Liver (tissue), 9 donors: ENCODE measurements around the gene HMGN4. TPM values are rescaled to one million over a fixed set of nuclear protein-coding genes. Genes with fewer than 3 reads are reported as not detected.

Experiments
- DNase-seq: peaks from one replicate; pipeline ENCODE4 v3.0.0-alpha.2; 2017; ENCODE audit warnings: low spot score
- H3K27ac ChIP-seq, 2 donors: one replicate each; pipeline ENCODE4 v1.7.0; 2013; ENCODE audit warnings: inconsistent platforms in 2 of 2, low read length in 2 of 2, control low read depth in 1 of 2, low read depth in 1 of 2, mild to moderate bottlenecking in 1 of 2
- H3K27me3 ChIP-seq, 4 donors: one replicate each; pipeline versions ENCODE4 v1.6.1 to v1.7.0; 2013; ENCODE audit warnings: low read length in 3 of 4, inconsistent platforms in 1 of 4, mild to moderate bottlenecking in 1 of 4, moderate library complexity in 1 of 4; ENCODE audit not compliant: control insufficient read depth in 4 of 4, insufficient read depth in 4 of 4
- H3K36me3 ChIP-seq, 4 donors: one replicate each; pipeline versions ENCODE4 v1.6.1 to v1.7.0; 2013; ENCODE audit warnings: low read length in 3 of 4, mild to moderate bottlenecking in 3 of 4, low read depth in 1 of 4, moderate library complexity in 1 of 4; ENCODE audit not compliant: control insufficient read depth in 4 of 4, insufficient read depth in 3 of 4
- H3K4me1 ChIP-seq, 4 donors: one replicate each; pipeline versions ENCODE4 v1.6.1 to v1.7.0; 2013; ENCODE audit warnings: low read length in 3 of 4, mild to moderate bottlenecking in 3 of 4, moderate library complexity in 1 of 4; ENCODE audit not compliant: control insufficient read depth in 4 of 4, insufficient read depth in 4 of 4
- H3K4me3 ChIP-seq, 3 donors: one replicate each; pipeline versions ENCODE4 v1.6.1 to v1.7.0; 2013; ENCODE audit warnings: low read length in 3 of 3, control low read depth in 1 of 3, low read depth in 1 of 3, mild to moderate bottlenecking in 1 of 3
- H3K9ac ChIP-seq, 2 donors: one replicate each; pipeline ENCODE4 v1.7.0; 2013; ENCODE audit warnings: low read length in 2 of 2, mild to moderate bottlenecking in 2 of 2, moderate library complexity in 2 of 2, control low read depth in 1 of 2, low read depth in 1 of 2
- H3K9me3 ChIP-seq, 4 donors: one replicate each; pipeline versions ENCODE4 v1.6.1 to v1.7.0; 2013; ENCODE audit warnings: low read length in 3 of 4; ENCODE audit not compliant: control insufficient read depth in 4 of 4
- ATF3 ChIP-seq: IDR thresholded peaks from 2 replicates; pipeline ENCODE4 v1.6.1; 2016; ENCODE audit warnings: antibody characterized with exemption
- EGR1 ChIP-seq, 2 donors: IDR thresholded peaks; 2 replicates each; pipeline ENCODE4 v1.6.1; 2016 to 2018; ENCODE audit warnings: antibody characterized with exemption in 2 of 2, low read depth in 2 of 2
- FOXA1 ChIP-seq: IDR thresholded peaks from 2 replicates; pipeline ENCODE4 v1.6.1; 2016; ENCODE audit warnings: antibody characterized with exemption
- FOXA2 ChIP-seq: IDR thresholded peaks from 2 replicates; pipeline ENCODE4 v1.6.1; 2016; ENCODE audit warnings: antibody characterized with exemption
- GABPA ChIP-seq, 2 donors: IDR thresholded peaks in 1 of 2; conservative IDR thresholded peaks in 1 of 2; 2 replicates each; pipeline ENCODE4 v1.6.1; 2016; ENCODE audit warnings: antibody characterized with exemption in 2 of 2, mild to moderate bottlenecking in 1 of 2, moderate library complexity in 1 of 2
- HNF4A ChIP-seq, 2 donors: conservative IDR thresholded peaks; 2 replicates each; pipeline ENCODE4 v1.6.1; 2016; ENCODE audit warnings: antibody characterized with exemption in 2 of 2, mild to moderate bottlenecking in 2 of 2
- HNF4G ChIP-seq: IDR thresholded peaks from 2 replicates; pipeline ENCODE4 v1.6.1; 2016; ENCODE audit warnings: antibody characterized with exemption
- JUND ChIP-seq, 2 donors: IDR thresholded peaks; 2 replicates each; pipeline ENCODE4 v1.6.1; 2016; ENCODE audit warnings: antibody characterized with exemption in 2 of 2
- NR2F2 ChIP-seq: IDR thresholded peaks from 2 replicates; pipeline ENCODE4 v1.6.1; 2016; ENCODE audit warnings: antibody characterized with exemption
- RAD21 ChIP-seq, 2 donors: IDR thresholded peaks; 2 replicates each; pipeline ENCODE4 v1.6.1; 2016; ENCODE audit warnings: antibody characterized with exemption in 2 of 2, mild to moderate bottlenecking in 2 of 2
- RXRA ChIP-seq, 2 donors: IDR thresholded peaks; 2 replicates each; pipeline ENCODE4 v1.6.1; 2017 to 2018; ENCODE audit warnings: antibody characterized with exemption in 2 of 2, mild to moderate bottlenecking in 1 of 2
- SP1 ChIP-seq: IDR thresholded peaks from 2 replicates; pipeline ENCODE4 v1.6.1; 2018; ENCODE audit warnings: antibody characterized with exemption, mild to moderate bottlenecking
- TAF1 ChIP-seq: conservative IDR thresholded peaks from 2 replicates; pipeline ENCODE4 v1.6.1; 2016; ENCODE audit warnings: antibody characterized with exemption, mild to moderate bottlenecking
- YY1 ChIP-seq: IDR thresholded peaks from 2 replicates; pipeline ENCODE4 v1.6.1; 2016; ENCODE audit warnings: antibody characterized with exemption, mild to moderate bottlenecking
- ZBTB33 ChIP-seq: IDR thresholded peaks from 2 replicates; pipeline ENCODE4 v1.6.1; 2016; ENCODE audit warnings: antibody characterized with exemption
- WGBS: extraction: QIAGEN DNeasy Blood & Tissue Kit; methylation state at CpG from one replicate; pipeline ENCODE4 v1.1.7; 2013; 5-methylcytosine and 5-hydroxymethylcytosine counted together
- polyA plus RNA-seq, 2 donors: library from polyadenylated mRNA; stranded (reverse) in 1 of 2; unstranded in 1 of 2; fragments of 200-250 nt in 1 of 2; fragments of >200 nt in 1 of 2; fragmentation: Nextera tagmentation in 1 of 2; extraction: Ambion mirVana in 1 of 2; gene quantifications; one replicate each; pipeline versions ENCODE4 v1.2.1 to v1.2.3, GENCODE V29; 2013 to 2015
- total RNA-seq, 2 donors: library from RNA; depleted of rRNA; stranded (reverse); fragments of >200 nt; gene quantifications; one replicate each; pipeline ENCODE4 v1.2.3, GENCODE V29; 2014
- TF ChIP-seq, protein P1 (sequence below): fragments of 150-350 bp; IDR thresholded peaks from 2 replicates; pipeline ENCODE4 v1.5.1; 2017; ENCODE audit warnings: improper control_type of control experiment, low read depth, low read length; ENCODE audit not compliant: missing input control
- TF ChIP-seq, protein P2 (sequence below): IDR thresholded peaks from 2 replicates; pipeline ENCODE4 v1.6.1; 2016; ENCODE audit warnings: antibody characterized with exemption, mild to moderate bottlenecking
- TF ChIP-seq, protein P3 (sequence below): IDR thresholded peaks from 2 replicates; pipeline ENCODE4 v1.6.1; 2016; ENCODE audit warnings: antibody characterized with exemption
- donor health status: healthy.
- donor health status: healthy.
- donor health status: healthy.
- donor health status: healthy.
- donor health status: healthy.

Gene HMGN4
- total and polyA plus RNA-seq, 4 donors: 8.2 to 13.3 (median 10.1) TPM

DNA sequence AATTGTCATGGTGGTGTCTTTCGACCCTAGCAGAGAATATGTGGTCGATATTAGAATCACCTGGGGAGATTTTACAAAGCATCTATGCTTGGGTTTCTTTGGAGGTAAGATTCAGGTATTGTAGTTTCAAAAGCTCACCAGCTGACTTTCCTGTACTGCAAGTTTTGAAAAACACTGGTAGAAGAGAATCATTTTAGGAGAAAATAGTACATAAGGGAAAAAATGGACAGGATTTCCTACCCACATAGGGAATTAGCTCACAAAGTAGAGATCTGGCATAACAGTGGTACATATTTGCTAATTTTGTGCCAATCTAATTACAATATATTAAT lies 31.2 kb downstream of the HMGN4 start:
- Histone ChIP-seq H3K9ac (no peak overlapping the region), H3K4me3 (no peak overlapping the region), H3K9me3 (no peaks in the 10 kb centered on the region), H3K27me3 (no peaks in the 10 kb centered on the region), H3K27ac (no peak overlapping the region), H3K4me1 (peaks cover 0 to 11% (median 7%) of the 10 kb centered on the region in 4 donors), H3K36me3 (no peaks in the 10 kb centered on the region)
- 16% methylated on average over 2 of the region's 2 CpGs for WGBS
- DNase-seq: no peak
- TF ChIP-seq EGR1 (IDR thresholded peaks at IDR 0.05; ENCODE audit: low read depth in 2 of 2) (no peak), TAF1 (no peak), JUND (IDR thresholded peaks at IDR 0.05) (no peak), HNF4A (conservative IDR thresholded peaks at IDR 0.05) (no peak), HNF4G (no peak), YY1 (no peak), ATF3 (no peak), FOXA1 (no peak), RAD21 (IDR thresholded peaks at IDR 0.05) (no peak), NR2F2 (no peak)
- TF ChIP-seq, protein P1, sequence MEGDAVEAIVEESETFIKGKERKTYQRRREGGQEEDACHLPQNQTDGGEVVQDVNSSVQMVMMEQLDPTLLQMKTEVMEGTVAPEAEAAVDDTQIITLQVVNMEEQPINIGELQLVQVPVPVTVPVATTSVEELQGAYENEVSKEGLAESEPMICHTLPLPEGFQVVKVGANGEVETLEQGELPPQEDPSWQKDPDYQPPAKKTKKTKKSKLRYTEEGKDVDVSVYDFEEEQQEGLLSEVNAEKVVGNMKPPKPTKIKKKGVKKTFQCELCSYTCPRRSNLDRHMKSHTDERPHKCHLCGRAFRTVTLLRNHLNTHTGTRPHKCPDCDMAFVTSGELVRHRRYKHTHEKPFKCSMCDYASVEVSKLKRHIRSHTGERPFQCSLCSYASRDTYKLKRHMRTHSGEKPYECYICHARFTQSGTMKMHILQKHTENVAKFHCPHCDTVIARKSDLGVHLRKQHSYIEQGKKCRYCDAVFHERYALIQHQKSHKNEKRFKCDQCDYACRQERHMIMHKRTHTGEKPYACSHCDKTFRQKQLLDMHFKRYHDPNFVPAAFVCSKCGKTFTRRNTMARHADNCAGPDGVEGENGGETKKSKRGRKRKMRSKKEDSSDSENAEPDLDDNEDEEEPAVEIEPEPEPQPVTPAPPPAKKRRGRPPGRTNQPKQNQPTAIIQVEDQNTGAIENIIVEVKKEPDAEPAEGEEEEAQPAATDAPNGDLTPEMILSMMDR: no peak
- TF ChIP-seq, protein P2, sequence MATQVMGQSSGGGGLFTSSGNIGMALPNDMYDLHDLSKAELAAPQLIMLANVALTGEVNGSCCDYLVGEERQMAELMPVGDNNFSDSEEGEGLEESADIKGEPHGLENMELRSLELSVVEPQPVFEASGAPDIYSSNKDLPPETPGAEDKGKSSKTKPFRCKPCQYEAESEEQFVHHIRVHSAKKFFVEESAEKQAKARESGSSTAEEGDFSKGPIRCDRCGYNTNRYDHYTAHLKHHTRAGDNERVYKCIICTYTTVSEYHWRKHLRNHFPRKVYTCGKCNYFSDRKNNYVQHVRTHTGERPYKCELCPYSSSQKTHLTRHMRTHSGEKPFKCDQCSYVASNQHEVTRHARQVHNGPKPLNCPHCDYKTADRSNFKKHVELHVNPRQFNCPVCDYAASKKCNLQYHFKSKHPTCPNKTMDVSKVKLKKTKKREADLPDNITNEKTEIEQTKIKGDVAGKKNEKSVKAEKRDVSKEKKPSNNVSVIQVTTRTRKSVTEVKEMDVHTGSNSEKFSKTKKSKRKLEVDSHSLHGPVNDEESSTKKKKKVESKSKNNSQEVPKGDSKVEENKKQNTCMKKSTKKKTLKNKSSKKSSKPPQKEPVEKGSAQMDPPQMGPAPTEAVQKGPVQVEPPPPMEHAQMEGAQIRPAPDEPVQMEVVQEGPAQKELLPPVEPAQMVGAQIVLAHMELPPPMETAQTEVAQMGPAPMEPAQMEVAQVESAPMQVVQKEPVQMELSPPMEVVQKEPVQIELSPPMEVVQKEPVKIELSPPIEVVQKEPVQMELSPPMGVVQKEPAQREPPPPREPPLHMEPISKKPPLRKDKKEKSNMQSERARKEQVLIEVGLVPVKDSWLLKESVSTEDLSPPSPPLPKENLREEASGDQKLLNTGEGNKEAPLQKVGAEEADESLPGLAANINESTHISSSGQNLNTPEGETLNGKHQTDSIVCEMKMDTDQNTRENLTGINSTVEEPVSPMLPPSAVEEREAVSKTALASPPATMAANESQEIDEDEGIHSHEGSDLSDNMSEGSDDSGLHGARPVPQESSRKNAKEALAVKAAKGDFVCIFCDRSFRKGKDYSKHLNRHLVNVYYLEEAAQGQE: no peak

DNA sequence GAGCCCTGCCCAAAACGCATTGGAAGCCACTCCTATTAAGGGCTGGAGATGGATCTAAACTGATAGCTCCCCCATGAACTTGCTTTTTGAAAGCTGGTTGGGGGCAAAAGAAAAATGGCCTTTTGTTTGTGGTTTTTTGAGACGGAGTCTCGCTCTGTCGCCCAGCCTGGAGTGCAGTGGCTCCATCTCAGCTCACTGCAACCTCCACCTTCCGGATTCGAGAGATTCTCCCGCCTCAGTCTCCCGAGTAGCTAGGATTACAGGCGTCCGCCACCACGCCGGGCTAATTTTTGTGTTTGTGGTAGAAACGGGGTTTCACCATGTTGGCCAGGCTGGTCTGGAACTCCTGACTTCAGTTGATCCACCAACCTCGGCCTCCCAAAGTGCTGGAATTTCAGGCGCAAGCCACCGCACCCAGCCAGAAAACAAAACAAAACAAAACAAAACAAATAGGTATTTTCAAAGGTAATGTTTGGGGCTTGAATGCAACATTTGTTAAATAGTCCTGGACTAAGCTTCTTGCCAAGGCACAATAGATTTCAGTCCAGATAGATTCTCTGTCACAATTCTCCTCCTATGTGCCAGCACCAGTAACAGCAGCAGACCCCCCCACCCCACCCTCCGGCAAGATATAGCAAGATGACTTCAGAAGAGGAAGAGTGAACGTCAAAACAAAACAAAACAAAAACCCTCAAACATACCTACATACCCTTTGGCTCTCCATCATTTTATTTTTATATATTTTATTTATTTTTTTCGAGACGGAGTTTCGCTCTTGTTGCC lies 32.1 kb downstream of the HMGN4 start:
- DNase-seq: no peak
- Histone ChIP-seq H3K4me3 (no peak overlapping the region), H3K4me1 (peaks cover 0 to 11% (median 7%) of the 10 kb centered on the region in 4 donors), H3K36me3 (no peaks in the 10 kb centered on the region), H3K27me3 (no peaks in the 10 kb centered on the region), H3K9ac (no peak overlapping the region), H3K27ac (no peak overlapping the region), H3K9me3 (no peaks in the 10 kb centered on the region)
- whole genome bisulfite sequencing: 78% methylated on average over 21 of the region's 21 CpGs
- TF ChIP-seq SP1 (no peak), ZBTB33 (no peak), ATF3 (no peak), FOXA2 (no peak), YY1 (no peak), HNF4G (no peak), GABPA (IDR thresholded peaks at IDR 0.05 in 1 of 2, conservative IDR thresholded peaks at IDR 0.05 in 1 of 2) (no peak), EGR1 (IDR thresholded peaks at IDR 0.05; ENCODE audit: low read depth in 2 of 2) (no peak), NR2F2 (no peak), RAD21 (IDR thresholded peaks at IDR 0.05) (no peak), RXRA (IDR thresholded peaks at IDR 0.05) (no peak)
- TF ChIP-seq, protein P3, sequence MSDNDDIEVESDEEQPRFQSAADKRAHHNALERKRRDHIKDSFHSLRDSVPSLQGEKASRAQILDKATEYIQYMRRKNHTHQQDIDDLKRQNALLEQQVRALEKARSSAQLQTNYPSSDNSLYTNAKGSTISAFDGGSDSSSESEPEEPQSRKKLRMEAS: no peak
